HL-60/S4 treated with retinoic acid at 250 ng/mL for 4 days and 3 days (cell line): ENCODE data around the gene BRICD5.

Experiments
- in situ Hi-C: fragments of 300-500 bp; cut with MboI; formaldehyde crosslinking; loops from 2 replicates; pipeline ENCODE4 v1.7.0; 2022; ENCODE audit warnings: low sequenced_read_pairs

BRICD5 gene

GRCh38 chr16:2183671-2184070 lies 27.0 kb downstream of the BRICD5 start:
- in situ Hi-C loops = no loop called here

- in situ Hi-C loops = no loop called here
Observed at GRCh38 chr16:2181952-2182351, 28.7 kb downstream of the BRICD5 start.

- in situ Hi-C loops = no loop called here
Observed at GRCh38 chr16:2180962-2181923, 29.4 kb downstream of the BRICD5 start.

- in situ Hi-C loops = no loop called here
Observed at GRCh38 chr16:2180461-2180860, 30.2 kb downstream of the BRICD5 start.

GRCh38 chr16:2179576-2179975 lies 31.1 kb downstream of the BRICD5 start:
- in situ Hi-C loops = no loop called here

GRCh38 chr16:2179107-2179501 lies 31.6 kb downstream of the BRICD5 start:
- in situ Hi-C loops = no loop called here

- in situ Hi-C loops = no loop called here
Observed at GRCh38 chr16:2178321-2179106, 32.1 kb downstream of the BRICD5 start.

GRCh38 chr16:2177561-2177960 lies 33.1 kb downstream of the BRICD5 start:
- in situ Hi-C loops = no loop called here

- in situ Hi-C loops = no loop called here
Observed at GRCh38 chr16:2177101-2177500, 33.6 kb downstream of the BRICD5 start.

GRCh38 chr16:2176047-2176446 lies 34.6 kb downstream of the BRICD5 start:
- in situ Hi-C loops = no loop called here

GRCh38 chr16:2175454-2175853 lies 35.2 kb downstream of the BRICD5 start:
- in situ Hi-C loops = no loop called here

GRCh38 chr16:2174396-2175131 lies 36.1 kb downstream of the BRICD5 start:
- in situ Hi-C loops = no loop called here

- in situ Hi-C loops = no loop called here
Observed at GRCh38 chr16:2173916-2174315, 36.7 kb downstream of the BRICD5 start.

GRCh38 chr16:2173366-2173765 lies 37.3 kb downstream of the BRICD5 start:
- in situ Hi-C loops = no loop called here

GRCh38 chr16:2172688-2173335 lies 37.9 kb downstream of the BRICD5 start:
- in situ Hi-C loops = no loop called here

GRCh38 chr16:2171601-2172178 lies 39.0 kb downstream of the BRICD5 start:
- in situ Hi-C loops = no loop called here

- in situ Hi-C loops = no loop called here
Observed at GRCh38 chr16:2170587-2171435, 39.9 kb downstream of the BRICD5 start.

- in situ Hi-C loops = no loop called here
Observed at GRCh38 chr16:2170080-2170479, 40.6 kb downstream of the BRICD5 start.

- in situ Hi-C loops = no loop called here
Observed at GRCh38 chr16:2167068-2167638, 43.5 kb downstream of the BRICD5 start.
